Epithelial cell of esophagus (primary cell): ENCODE data around the gene CAMK2N1.
A peak's percentile ranks its signal among the peaks of the same experiment; 100 is the strongest.

Source experiments
- DNase-seq: peaks from one replicate; pipeline ENCODE4 v3.0.0; 2010; ENCODE audit warnings: low read depth
- H3K4me3 ChIP-seq: 2 replicates; pipeline ENCODE4 v1.5.1; 2011; ENCODE audit warnings: mild to moderate bottlenecking, low read length, control low read depth
- CTCF ChIP-seq: IDR thresholded peaks from 2 replicates; pipeline ENCODE4 v1.5.1; 2011; ENCODE audit warnings: low read depth, mild to moderate bottlenecking, low read length, control low read depth, inconsistent platforms; ENCODE audit not compliant: insufficient read depth; ENCODE audit errors: missing control alignments

The CAMK2N1 gene

GRCh38 chr1:20443703-20444586 is 42.1 kb downstream of the CAMK2N1 start:
- DNase-seq: peak; percentile 44
- H3K4me3 ChIP-seq: no peak overlapping the region
- TF ChIP-seq CTCF: no peak

- no peak overlapping the region for H3K4me3 ChIP-seq
- DNase-seq: no peak
- no peak for TF ChIP-seq CTCF
These were observed 42.9 kb downstream of the CAMK2N1 start for GRCh38 chr1:20442920-20443625.

GRCh38 chr1:20440785-20441200 is 45.2 kb downstream of the CAMK2N1 start:
- H3K4me3 ChIP-seq: no peak overlapping the region
- peak; percentile 52 for DNase-seq

GRCh38 chr1:20439282-20439681 is 46.7 kb downstream of the CAMK2N1 start:
- TF ChIP-seq CTCF: no peak
- peak; percentile 49 for DNase-seq

More at GRCh38 chr1:20440785-20441200, 45.2 kb downstream of the CAMK2N1 start:
- no peak for TF ChIP-seq CTCF

GRCh38 chr1:20437640-20438039 is 48.4 kb downstream of the CAMK2N1 start:
- no peak for TF ChIP-seq CTCF
- DNase-seq: no peak
- H3K4me3 ChIP-seq: no peak overlapping the region

More at GRCh38 chr1:20439282-20439681, 46.7 kb downstream of the CAMK2N1 start:
- H3K4me3 ChIP-seq: no peak overlapping the region

- TF ChIP-seq CTCF: no peak
These were observed 53.1 kb downstream of the CAMK2N1 start for GRCh38 chr1:20432891-20433290.

More at GRCh38 chr1:20432891-20433290, 53.1 kb downstream of the CAMK2N1 start:
- no peak for DNase-seq
- no peak overlapping the region for H3K4me3 ChIP-seq
